ENCODE data around the gene KRTAP9-4. TPM values are rescaled to one million over a fixed set of nuclear protein-coding genes. Genes with fewer than 3 reads are reported as not detected.

The KRTAP9-4 gene
- total RNA-seq, 2 donors from 2014 or later, result not detected

DNA sequence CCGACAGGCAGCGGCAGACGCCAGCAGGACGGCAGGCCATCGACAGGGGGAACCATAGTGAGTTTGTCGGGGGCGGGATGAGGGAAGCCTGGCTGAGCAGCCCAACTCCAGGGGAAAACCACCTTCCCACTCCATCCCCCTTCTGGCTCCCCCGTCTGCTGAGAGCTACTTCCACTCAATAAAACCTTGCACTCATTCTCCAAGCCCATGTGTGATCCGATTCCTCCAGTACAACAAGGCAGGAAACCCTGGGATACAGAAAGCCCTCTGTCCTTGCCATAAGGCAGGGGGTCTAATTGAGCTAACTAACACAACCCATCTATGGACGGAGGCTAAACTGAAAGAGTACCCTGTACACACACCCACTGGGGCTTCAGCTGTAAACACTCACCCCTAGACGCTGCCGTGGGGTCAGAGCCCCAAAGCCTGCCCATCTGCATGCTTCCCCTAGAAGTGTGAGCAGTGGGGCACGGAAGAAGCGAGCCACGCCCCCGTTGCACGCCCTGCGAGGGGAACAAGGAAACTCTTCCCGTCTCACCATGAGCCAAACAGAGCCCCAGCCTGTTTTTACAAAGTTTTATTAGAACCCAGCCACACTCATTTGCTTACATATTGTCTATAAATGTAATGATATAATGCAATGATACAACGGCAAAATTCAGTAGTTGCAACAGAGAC lies 49.1 kb downstream of the KRTAP9-4 start:
- Histone ChIP-seq H3K9me3 (no peaks in the 10 kb centered on the region), H3K4me3 (no peak overlapping the region), H3K27me3 (no peaks in the 10 kb centered on the region), H3K4me1 (no peaks in the 10 kb centered on the region), H3K36me3 (no peaks in the 10 kb centered on the region), H3K27ac (no peak overlapping the region), H3K9ac (ENCODE audit: low read depth in 2 of 2, low read length in 2 of 2) (no peak overlapping the region)
- no peak for DNase-seq
- TF ChIP-seq, protein P1, sequence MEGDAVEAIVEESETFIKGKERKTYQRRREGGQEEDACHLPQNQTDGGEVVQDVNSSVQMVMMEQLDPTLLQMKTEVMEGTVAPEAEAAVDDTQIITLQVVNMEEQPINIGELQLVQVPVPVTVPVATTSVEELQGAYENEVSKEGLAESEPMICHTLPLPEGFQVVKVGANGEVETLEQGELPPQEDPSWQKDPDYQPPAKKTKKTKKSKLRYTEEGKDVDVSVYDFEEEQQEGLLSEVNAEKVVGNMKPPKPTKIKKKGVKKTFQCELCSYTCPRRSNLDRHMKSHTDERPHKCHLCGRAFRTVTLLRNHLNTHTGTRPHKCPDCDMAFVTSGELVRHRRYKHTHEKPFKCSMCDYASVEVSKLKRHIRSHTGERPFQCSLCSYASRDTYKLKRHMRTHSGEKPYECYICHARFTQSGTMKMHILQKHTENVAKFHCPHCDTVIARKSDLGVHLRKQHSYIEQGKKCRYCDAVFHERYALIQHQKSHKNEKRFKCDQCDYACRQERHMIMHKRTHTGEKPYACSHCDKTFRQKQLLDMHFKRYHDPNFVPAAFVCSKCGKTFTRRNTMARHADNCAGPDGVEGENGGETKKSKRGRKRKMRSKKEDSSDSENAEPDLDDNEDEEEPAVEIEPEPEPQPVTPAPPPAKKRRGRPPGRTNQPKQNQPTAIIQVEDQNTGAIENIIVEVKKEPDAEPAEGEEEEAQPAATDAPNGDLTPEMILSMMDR (IDR thresholded peaks at IDR 0.05), result no peak
- intact Hi-C loops (cut with DNase I), result no loop called here

Other genes starting within 250 kb of the KRTAP9-4 start
- not detected for gene KRTAP3-2, start 249.8 kb upstream of the KRTAP9-4 start, total RNA-seq
- gene KRTAP3-1, start 240.6 kb upstream of the KRTAP9-4 start, total RNA-seq, result not detected
- gene KRTAP1-5, start 222.5 kb upstream of the KRTAP9-4 start, total RNA-seq, result not detected
- not detected for gene KRTAP1-4, start 219.5 kb upstream of the KRTAP9-4 start, total RNA-seq
- not detected for gene KRTAP1-3, start 214.8 kb upstream of the KRTAP9-4 start, total RNA-seq
- not detected for gene KRTAP1-1, start 208.2 kb upstream of the KRTAP9-4 start, total RNA-seq
- not detected for gene KRTAP2-1, start 202.4 kb upstream of the KRTAP9-4 start, total RNA-seq
- not detected for gene KRTAP2-2, start 194.5 kb upstream of the KRTAP9-4 start, total RNA-seq
- gene KRTAP2-3, start 189.6 kb upstream of the KRTAP9-4 start, total RNA-seq, result not detected
- not detected for gene KRTAP2-4, start 183.8 kb upstream of the KRTAP9-4 start, total RNA-seq
- gene KRTAP4-7, start 165.5 kb upstream of the KRTAP9-4 start, total RNA-seq, result not detected
- gene KRTAP4-8, start 151.5 kb upstream of the KRTAP9-4 start, total RNA-seq, result not detected
- not detected for gene KRTAP4-16, start 147.5 kb upstream of the KRTAP9-4 start, total RNA-seq
- gene KRTAP4-9, start 144.3 kb upstream of the KRTAP9-4 start, total RNA-seq, result not detected
- gene KRTAP4-11, start 131.3 kb upstream of the KRTAP9-4 start, total RNA-seq, result not detected
- gene KRTAP4-12, start 125.5 kb upstream of the KRTAP9-4 start, total RNA-seq, result not detected
- gene KRTAP4-6, start 109.1 kb upstream of the KRTAP9-4 start, total RNA-seq, result not detected
- not detected for gene KRTAP4-5, start 99.9 kb upstream of the KRTAP9-4 start, total RNA-seq
- gene KRTAP4-4, start 88.9 kb upstream of the KRTAP9-4 start, total RNA-seq, result not detected
- not detected for gene KRTAP4-3, start 81.5 kb upstream of the KRTAP9-4 start, total RNA-seq
- not detected for gene KRTAP4-2, start 71.5 kb upstream of the KRTAP9-4 start, total RNA-seq
- gene KRTAP4-1, start 64.8 kb upstream of the KRTAP9-4 start, total RNA-seq, result under 1 TPM in 1 of 2 donors, not detected in 1; 0.53 TPM
- not detected for gene KRTAP9-1, start 59.8 kb upstream of the KRTAP9-4 start, total RNA-seq
- not detected for gene KRTAP9-2, start 23.0 kb upstream of the KRTAP9-4 start, total RNA-seq
- not detected for gene KRTAP9-3, start 17.2 kb upstream of the KRTAP9-4 start, total RNA-seq
- not detected for gene KRTAP9-8, start 11.7 kb upstream of the KRTAP9-4 start, total RNA-seq
- gene KRTAP9-9, start 5.7 kb downstream of the KRTAP9-4 start, total RNA-seq, result not detected
- not detected for gene KRTAP9-6, start 15.7 kb downstream of the KRTAP9-4 start, total RNA-seq
- gene KRTAP9-7, start 26.0 kb downstream of the KRTAP9-4 start, total RNA-seq, result not detected
- gene KRTAP29-1, start 53.2 kb downstream of the KRTAP9-4 start, total RNA-seq, result not detected
- gene KRTAP16-1, start 59.6 kb downstream of the KRTAP9-4 start, total RNA-seq, result not detected
- gene KRTAP17-1, start 66.0 kb downstream of the KRTAP9-4 start, total RNA-seq, result not detected
- gene KRT33A, start 101.1 kb downstream of the KRTAP9-4 start, total RNA-seq, result not detected
- gene KRT33B, start 120.1 kb downstream of the KRTAP9-4 start, total RNA-seq, result not detected
- not detected for gene KRT34, start 132.6 kb downstream of the KRTAP9-4 start, total RNA-seq
- not detected for gene KRT31, start 147.9 kb downstream of the KRTAP9-4 start, total RNA-seq
- gene KRT37, start 174.9 kb downstream of the KRTAP9-4 start, total RNA-seq, result not detected
- gene KRT38, start 191.3 kb downstream of the KRTAP9-4 start, total RNA-seq, result not detected
- not detected for gene KRT32, start 217.7 kb downstream of the KRTAP9-4 start, total RNA-seq
- not detected for gene KRT35, start 231.5 kb downstream of the KRTAP9-4 start, total RNA-seq
- gene KRT36, start 240.2 kb downstream of the KRTAP9-4 start, total RNA-seq, result not detected